Loucy (cell line): ENCODE measurements around the gene CFAP70.

Source experiments
- CTCF ChIP-seq: fragments of 200-600 bp; sonication (generic); conservative IDR thresholded peaks from 2 replicates; pipeline ENCODE4 v1.5.1; 2014; ENCODE audit warnings: mild to moderate bottlenecking, antibody characterized with exemption, low read length
- EZH2phosphoT487 ChIP-seq: fragments of 200-600 bp; IDR thresholded peaks from 2 replicates; pipeline ENCODE4 v1.6.1; 2018; ENCODE audit warnings: antibody characterized with exemption, mild to moderate bottlenecking, moderate library complexity, borderline replicate concordance

- no peak for TF ChIP-seq CTCF
- no peak for TF ChIP-seq EZH2phosphoT487
Observed at GRCh38 chr10:73205890-73206289, 152.8 kb downstream of the CFAP70 start.
